ENCODE measurements around the gene LPIN1. TPM values are rescaled to one million over a fixed set of nuclear protein-coding genes. Genes with fewer than 3 reads are reported as not detected.

The LPIN1 gene
- total RNA-seq, 1 experiment from 2014 or later, result 25.0 TPM

DNA sequence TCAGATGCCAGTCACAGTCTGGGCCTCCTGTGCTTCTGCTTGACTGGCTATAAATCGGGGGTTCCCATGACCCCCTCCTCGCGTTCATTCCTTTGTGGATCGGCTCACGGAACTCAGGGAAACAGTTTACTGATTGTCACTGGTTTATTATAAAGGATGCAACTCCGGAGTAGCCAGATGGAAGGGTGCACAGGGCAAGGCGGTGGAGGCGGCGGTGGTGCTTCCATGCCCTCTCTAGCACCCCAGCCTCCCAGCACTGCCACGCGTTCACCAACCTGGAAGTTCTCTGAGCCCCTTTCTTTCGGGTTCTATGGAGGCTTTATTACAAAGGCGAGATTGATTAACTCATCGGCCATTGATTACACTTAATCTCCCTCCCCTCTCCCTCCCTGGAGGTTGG, 15.6 kb downstream of the LPIN1 start:
- no peak for DNase-seq (ENCODE audit: low read depth)

DNA sequence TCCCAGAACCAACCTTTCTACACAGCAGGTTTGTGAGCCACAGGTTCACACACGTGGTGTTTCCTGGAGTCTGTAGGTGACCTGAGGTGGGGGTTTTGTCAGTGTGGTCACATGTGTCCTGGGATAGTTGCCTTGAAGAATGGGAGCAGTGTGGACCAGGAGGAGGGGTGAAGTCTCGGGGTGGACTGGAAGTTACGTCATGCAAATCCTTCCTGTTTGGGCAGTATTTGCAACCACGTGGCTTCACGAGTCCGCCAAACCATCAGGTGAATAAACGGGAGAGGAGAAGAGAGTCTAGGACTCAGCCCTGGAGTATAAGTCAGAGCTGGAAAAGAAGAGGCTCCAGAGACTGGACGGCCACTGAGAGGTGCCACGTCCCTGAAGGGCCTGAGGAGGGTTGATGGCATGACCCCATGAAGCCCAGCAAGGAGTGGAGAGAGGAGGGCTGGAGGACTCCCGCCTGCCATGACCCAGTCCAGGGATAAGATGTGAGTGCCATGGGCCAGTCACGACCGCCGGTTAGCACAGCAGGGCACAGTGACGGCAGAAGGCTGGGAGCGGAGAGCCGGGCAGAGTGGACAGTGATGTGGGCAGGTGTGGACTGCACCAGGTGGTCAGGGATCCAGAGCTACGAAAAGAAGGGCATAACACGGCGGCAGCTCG, 16.5 kb downstream of the LPIN1 start:
- no peak for DNase-seq (ENCODE audit: low read depth)

DNA sequence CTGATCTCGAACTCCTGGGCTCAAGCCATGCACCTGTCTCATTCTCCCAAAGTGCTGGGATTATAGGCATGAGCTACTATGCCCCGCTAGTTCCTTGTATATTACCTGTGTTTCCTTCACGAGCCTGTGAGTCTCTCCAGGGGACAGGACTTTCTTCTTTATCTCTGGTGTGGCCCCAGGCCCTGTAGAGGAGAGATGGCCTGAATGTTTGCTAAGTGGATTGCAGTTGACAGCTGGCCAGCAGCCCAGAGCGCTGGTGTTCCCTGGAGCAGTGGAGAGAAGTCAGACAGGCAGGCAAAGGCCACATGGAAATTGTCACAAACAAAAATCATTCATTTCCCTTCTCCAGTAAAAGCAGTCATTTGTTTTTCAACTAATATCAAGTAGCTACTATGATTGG, 17.9 kb downstream of the LPIN1 start:
- DNase-seq (ENCODE audit: low read depth), result no peak

DNA sequence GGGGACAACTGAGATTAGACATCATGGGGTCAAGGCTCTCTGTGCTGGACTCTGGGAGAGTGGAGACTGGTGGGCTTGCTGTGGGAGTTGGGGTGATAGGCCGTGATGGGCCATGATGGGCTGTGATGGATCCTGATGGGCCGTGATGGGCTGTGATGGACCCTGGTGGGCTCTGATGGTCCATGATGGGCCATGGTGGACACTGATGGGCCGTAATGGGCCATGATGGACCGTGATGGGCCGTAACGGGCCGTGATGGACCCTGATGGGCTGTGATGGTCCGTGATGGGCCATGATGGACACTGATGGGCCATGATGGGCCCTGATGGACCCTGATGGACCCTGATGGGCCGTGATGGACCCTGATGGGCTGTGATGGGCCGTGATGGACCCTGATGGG, 18.5 kb downstream of the LPIN1 start:
- no peak for DNase-seq (ENCODE audit: low read depth)

DNA sequence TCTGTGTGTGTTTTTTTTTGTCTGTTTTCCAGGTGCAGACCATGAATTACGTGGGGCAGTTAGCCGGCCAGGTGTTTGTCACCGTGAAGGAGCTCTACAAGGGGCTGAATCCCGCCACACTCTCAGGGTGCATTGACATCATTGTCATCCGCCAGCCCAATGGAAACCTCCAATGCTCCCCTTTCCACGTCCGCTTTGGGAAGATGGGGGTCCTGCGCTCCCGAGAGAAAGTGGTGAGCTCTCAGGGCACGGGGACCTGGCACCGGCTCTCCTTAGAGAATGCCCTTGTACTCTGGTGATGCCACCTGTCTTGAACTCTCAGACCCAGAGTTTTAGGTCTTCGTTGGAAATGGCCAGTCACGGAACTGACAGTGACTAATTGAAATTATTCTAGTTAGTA, 19.1 kb downstream of the LPIN1 start:
- no peak for DNase-seq (ENCODE audit: low read depth)

DNA sequence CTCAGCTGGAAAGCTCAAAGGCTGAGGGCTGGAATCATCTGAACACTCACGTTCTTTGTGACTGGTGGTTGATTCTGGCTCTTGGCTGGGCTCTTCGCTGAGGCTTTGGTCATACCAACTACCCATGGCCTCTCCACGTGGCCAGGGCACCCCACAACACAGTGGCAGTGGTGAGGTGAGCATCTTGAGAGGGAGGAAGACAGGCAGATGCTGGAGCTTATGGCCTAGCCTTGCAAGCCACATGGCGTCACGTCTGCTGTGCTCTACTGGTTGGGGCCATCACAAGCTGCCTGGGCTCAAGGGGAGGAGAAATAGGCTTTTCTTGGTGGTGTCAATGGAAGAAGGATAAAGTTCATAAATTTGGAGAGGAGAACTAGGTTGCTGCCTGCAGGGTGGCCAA, 19.6 kb downstream of the LPIN1 start:
- no peak for DNase-seq (ENCODE audit: low read depth)

DNA sequence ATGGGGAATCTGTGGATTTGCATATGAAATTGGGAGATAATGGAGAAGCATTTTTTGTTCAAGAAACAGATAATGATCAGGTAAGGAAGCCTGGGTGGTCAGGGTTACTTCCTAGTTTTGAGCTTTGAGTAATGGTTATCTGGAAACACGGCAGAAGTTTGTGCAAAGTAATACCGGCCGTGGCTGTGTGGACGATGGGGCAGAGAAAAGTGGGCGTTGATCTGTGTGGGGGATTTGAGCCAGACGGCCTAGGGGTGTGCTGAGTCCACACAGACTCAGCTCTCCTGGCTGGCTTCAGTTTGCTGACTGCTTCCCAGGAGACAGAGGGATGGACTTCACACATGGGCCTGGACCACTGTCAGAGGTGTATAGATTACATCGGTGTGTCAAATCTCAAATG, 21.3 kb downstream of the LPIN1 start:
- no peak for DNase-seq (ENCODE audit: low read depth)

DNA sequence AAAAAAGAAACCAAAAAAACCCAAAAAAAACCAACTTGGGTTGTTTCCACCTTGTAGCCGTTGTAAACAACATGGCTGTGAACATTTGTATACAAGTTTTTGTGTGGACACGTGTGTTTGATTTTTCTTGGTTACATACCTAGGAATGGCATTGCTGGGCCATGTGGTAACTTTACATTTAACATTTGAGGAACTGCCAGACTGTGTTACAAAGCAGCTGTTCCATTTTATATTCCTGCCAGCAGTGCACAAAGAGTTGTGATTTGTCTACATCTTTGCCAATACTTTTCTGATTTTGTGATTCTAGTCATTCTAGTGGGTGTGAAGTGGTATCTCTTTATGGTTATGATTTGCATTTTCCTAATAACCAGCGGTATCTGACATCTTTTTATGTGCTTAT, 22.5 kb downstream of the LPIN1 start:
- no peak for DNase-seq (ENCODE audit: low read depth)

DNA sequence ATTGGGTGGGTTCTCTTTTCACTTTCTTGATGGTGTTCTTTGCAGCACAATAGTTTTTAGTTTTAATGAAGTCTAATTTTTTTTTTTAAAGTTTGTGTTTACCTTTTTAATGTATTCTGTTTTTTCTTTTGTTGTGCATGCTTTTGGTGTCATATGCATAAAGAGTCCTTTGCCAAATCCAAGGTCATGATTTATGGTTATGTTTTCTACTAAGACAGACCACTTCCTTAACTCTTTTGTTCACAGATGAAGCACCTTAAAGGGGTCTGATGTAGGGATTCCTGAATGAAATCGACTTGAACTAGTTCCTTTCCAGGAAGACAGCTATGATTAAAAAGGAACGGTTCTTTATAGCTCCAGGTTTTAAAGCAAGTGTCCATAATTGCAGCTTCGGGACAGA, 23.1 kb downstream of the LPIN1 start:
- DNase-seq (ENCODE audit: low read depth), result no peak

DNA sequence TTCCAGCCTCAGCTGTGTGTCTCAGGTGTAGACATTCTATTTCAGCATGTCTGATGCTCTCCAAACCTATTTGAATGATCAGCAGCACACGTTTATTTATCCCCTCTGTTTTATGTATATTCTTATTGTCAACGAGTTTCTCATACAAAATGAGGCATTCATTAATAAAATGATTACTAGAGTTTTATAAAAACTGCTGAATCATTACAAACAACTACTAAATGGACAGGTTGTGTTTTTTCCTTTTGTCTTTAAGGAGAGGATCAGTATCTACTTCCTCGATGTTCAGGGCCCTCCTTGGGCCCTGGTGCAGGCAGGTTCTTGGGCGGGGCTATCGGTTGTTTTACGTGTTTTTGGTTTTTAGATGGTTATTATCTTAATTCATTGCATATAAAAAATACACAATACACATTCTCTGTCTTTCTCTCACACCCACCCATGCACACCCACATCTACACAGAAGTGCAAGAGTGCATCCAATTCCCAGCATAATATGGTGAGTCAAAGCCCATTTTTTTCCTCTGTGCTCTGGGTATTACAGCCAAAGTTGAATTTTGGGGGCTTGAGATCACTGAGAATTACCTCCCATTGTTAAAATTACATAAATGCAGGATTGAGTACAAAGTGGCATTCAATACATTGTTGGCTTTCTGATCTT, 24.2 kb downstream of the LPIN1 start:
- no peak for DNase-seq (ENCODE audit: low read depth)

DNA sequence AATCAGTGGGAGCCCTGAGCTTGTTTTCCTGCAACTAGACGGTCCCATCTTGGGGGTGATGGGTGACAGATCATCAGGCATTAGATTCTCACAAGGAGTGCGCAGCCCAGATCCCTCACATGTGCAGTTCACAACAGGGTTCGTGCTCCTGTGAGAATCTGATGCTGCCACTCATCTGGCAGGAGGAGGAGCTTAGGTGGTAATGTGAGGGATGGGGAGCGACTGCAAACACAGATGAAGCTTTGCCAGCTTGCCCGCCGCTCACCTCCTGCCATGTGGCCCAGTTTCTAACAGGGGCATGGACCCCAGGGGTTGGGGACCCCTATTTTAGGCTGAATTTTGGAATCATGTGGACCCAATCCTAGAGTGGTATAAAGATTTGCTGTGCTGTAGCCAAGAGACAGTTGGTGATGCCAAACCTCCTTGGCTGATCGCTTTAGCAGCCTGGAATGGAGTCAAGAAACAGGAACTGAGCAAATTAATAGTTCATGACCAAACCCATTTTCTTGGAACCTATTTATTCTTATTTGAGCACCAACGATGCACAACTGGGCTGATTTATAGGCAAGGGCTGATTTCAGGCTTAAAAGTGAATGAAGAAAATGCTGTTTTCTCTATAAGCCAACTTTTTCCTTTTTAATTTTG, 25.7 kb downstream of the LPIN1 start:
- no peak for DNase-seq (ENCODE audit: low read depth)

DNA sequence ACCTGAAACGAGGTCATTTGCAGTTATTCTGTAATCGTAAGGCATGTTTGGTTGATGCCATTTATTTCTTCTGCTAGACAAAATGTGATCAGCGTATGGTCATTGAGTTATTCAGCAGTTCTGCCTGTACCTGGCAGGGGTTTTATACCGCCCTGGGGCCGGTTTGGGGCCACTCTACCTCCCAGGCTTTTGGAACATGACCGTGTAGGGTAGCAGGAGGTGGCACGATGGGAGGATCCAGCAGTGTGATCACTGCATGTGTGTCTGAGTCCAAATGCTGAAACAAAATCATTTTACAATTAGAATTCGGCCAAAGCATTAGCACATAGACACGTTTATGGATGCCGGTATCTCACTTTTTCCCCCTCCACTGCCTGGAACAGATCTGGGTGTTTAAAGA, 26.7 kb downstream of the LPIN1 start:
- DNase-seq (ENCODE audit: low read depth), result no peak

DNA sequence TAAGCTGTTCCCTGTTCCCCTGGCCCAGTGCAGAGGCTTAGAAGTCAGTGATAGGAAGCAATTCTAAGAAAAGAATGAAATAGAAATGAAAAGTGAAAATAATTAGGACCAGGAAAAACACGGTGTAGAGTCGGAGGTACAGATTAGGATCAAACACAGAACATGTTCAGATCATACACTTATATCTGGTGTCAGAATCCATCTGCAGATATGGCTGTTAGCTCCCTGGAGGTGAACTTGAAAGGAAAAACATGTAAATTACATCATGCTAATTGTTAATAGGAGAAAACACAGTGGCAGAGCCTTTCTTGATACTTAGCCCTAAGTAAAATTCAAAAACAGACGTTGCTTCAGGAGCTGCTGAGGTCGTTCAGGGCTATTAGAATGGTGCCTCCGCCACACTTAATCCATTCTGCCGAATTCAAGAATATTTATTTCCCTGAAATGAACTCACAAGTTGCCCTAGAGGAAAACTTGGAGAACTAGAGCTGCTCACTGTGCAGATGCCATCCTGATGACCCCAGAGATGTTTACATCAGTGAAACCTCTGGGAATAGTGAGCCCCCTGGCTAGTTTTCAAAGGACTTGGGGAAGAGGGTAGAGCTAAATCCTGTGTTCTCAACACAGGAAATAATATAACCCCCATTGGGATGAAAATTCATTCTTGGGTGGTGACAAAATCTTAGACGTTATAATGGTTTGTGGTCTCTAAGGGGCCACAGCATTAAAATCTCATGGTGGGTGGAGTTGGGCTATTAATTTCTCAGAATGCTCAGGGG, 27.5 kb downstream of the LPIN1 start:
- DNase-seq (ENCODE audit: low read depth), result no peak

DNA sequence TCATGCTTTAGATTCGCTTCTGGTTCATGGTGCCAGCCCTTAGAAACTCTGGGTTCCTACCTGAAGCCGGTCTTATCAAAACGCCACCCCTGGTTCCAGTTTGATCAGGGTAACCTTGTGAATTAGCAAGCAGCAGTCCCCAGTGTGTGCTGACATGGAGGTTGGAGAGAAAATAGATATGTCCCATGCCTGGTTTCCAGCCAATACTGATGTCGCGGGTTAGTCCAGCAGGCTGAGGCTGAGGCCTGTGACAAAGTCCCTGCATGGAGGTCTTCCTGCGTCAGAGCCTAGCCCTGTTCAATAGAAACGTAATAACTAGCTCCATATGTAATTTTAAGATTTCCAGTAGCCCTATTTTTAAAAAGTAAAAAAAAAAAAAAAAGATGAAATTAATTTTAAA, 28.2 kb downstream of the LPIN1 start:
- DNase-seq (ENCODE audit: low read depth), result no peak

DNA sequence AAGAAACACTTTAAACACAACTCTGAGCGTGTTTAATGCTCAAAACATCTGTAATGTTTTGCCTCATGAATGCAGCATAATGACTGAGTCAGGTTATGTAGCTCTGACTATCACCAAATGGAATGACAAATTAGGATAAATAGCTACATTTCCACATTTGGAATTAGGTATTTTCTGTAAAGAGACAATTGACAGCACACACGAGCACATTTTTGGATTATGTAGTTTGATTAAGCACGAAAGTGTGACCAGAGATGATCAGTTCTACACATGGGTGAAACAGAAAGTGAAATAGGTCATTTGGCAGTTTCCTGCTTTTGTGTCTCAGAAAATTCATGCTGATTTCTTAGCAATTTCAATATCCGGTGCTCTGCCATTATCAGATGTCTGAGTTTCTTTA, 29.0 kb downstream of the LPIN1 start:
- peak; percentile 41 for DNase-seq (ENCODE audit: low read depth)

DNA sequence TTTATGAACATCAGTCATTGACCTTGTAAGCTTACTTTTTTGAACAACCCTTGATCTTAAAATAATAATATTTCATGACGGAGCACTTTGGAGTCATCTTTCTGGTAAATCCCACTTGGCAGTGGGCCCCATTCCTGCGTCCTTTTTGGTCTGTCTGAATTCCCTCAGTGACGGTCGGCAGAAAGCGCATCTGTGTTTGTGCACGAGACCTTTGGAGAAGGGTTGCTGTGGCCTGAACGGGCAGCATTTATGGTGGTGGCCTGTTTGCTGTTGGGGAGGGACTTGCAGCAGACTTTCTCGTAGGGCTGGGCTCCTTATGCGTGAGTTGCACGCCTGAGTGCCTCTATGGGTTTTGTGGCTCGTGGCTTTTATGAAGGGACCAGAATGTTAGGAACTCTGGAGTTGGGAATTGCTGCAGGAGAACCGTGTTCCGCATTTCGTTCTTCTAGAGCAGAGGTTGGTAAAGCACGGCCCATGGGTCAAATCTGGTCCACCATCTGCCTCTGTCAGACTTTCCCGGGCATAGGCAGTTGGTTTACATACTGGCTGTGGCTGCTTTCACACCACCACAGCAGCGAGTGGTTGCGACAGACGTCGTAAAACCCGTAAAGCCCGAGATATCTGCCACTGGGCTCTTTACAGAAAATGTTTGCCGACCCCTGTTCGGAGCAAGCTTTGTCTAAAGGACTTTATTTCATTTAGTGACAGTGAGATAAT, 30.8 kb downstream of the LPIN1 start:
- no peak for DNase-seq (ENCODE audit: low read depth)

DNA sequence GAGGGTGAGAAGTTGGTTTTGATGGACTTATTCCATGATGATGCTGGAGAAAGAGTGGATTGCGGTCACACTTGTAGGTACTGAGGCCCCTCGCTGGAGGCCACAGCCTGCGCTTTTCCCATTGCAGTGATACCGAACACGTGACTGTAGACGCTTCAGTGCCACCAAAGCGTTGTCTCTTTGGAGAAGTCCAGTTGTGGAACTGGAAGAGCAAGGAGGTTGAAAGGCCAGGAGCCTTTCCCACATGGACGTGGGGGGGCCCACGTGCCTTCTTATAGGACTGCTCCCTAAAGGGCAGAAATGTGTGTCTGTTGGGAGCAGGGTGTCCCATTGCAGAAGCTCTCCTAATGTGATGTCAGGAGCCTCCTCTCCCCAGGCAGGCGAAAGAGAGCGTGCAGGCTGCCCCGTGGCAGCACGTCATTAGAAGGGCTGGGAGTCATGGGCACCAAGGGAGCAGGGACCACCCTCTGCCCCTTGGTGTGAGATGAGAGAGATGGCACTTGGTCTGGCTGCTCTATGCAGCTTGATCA, 31.5 kb downstream of the LPIN1 start:
- DNase-seq (ENCODE audit: low read depth), result no peak

DNA sequence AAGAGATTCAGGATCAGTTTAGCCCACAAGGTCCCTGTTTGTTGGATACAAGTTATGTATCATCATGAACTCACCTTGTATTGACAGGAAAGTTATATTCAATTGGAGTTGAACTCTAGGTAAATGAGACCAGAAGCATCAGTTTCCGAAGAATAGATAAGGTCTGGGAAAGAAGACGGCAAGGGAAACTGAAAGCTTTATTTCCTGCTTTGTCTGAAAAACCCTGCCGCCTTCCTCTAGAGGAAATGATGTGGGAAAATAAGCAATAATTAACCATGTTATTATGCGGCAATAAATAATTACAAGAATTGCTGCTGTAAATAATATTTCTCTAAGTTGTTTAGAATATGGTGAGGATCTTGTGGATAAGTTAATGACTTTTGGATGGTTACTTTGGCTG, 32.0 kb downstream of the LPIN1 start:
- no peak for DNase-seq (ENCODE audit: low read depth)

DNA sequence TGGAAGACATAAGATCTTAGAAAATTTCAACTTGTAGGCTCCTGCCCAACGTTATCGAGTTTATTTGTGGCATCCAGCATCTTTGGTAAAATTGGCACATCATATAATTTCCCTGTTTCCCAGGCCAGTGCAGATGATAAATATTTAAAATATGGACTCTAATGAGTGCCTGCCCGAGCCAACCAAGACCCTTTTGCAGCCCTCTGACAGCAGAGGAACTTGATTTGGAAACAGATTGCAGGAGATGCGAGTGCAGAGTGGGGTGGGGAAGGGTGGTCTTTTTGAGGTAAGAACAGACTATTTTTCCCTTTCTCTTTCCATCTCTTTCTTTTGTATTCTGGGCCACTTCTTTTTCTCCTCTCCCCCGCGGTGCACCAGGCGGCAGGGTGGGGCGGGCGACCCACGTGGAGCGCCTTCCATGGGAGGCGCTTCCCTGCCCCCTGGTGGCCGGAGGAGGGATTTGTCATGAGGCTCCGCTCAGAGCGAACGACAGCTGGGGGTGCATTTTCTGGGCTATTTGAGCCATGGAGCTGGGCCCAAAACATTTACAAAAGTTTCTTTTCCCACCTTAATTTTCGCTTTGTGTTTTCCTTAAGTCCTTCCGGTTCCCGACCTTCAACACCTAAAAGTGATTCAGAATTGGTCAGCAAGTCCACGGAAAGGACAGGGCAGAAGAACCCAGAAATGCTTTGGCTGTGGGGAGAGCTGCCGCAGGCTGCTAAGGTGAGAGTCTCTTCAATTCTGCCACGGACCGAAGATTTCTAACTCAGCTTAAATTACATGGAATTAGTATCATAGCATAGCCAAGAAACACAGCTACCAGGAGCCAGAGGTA, 32.7 kb downstream of the LPIN1 start:
- DNase-seq (ENCODE audit: low read depth), result peak; percentile 64

DNA sequence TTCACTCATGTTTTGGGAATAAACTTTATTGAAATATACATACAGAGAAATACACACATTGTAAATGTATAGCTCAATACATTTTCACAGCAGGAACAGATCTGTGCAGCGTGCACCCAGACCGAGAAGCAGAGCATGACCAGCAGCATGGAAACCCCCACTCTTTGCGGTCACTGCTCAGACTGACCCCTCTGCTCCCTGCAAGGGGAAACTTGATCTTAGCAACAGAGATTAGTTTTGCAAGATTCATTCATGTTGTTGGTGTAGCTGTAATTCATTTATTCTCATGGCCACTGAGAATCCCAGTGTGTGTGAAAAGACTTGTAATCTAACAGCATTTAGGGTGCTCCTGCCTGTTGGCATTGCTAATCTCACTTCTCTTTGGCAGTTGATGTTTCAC, 35.2 kb downstream of the LPIN1 start:
- no peak for DNase-seq (ENCODE audit: low read depth)

DNA sequence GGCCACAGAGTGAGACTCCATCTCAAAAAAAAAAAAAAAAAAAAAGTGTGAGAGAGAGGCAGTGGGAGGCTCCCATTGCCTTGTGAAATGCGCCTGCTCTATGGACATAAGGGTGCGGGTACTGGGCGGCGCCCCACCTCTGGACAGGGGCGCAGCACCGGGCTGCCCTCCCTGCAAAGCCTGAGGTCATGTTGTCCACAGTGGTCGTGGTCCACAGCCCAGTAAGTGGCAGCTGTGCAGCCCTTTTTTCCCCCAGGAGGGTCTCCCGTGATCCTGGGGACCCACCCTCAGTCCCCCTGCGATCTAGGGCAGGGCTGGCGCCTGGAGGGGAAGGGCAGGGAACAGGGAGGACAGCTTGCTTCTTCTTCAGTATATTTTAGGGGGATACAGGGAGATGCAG, 37.8 kb downstream of the LPIN1 start:
- no peak for DNase-seq (ENCODE audit: low read depth)

Measured in RPMI7951 (cell line).